NCI-H2196 treated with DMSO at 0.1 percent for 48 hours (cell line): ENCODE results near the gene XCL1.
"Not testable (repeated sequence)": the region's sequence is repeated elsewhere in the genome, so short reads cannot be mapped to it uniquely, and the experiment has no call there.

Experiments used
- DNase-seq: peaks from one replicate; lab custom pipeline; 2025; ENCODE audit not compliant: unreplicated experiment; lab: John Stamatoyannopoulos, UW

The XCL1 gene

DNA sequence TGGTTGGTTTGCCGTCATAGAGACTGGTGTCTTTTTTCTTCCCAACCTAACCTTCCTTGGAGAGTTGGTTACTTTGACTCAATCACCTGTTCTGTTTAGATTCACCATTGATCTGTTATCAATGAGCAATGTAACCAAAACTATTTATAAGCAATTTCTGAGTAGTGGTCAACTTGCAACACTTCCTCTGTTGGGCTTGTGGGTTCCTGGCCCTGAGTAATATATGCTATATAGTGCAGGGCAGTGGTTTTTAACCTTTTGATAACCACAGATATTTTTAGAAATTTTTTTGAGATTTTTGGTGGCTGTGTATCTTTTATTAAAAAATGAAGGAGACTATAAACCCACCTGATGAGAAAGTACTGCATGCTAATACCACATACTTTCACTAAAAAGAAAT is 9.4 kb upstream of the XCL1 start:
- no peak for DNase-seq

DNA sequence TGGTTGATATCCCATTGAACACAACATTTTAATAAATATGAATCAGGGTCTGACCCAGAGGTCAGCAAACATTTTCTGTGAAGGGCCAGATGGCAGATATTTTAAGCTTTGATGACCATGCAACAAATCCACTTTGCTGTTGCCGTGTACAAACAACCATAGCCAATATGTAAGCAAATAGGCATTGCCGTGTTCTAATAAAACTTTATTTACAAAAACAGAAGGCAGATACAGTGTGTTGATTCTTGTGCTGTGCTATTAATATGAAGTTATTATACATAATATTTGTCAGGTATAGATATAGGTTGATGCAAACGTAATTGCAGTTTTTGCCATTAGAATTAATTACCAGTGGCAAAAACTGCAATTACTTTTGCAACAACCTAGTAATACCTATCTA is 8.8 kb upstream of the XCL1 start:
- no peak for DNase-seq

DNA sequence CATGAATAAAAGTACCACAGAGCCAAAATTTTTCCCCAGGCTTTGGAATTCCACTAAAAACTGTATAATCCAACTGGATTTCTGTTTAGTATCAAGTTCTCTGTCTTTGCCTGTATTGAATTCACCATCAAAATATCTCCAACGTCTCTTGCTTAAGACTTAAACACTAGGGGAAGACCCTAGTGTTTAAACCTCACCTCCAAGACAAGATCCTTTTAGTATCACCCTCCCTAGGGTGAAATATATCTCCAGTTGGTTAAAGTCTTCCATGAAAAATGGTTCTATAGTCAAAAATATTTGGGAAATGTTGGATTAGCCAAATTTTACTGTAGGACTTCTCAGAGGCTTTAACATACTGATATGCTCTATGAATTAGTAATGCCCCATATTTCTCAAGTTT is 8.1 kb upstream of the XCL1 start:
- no peak for DNase-seq

DNA sequence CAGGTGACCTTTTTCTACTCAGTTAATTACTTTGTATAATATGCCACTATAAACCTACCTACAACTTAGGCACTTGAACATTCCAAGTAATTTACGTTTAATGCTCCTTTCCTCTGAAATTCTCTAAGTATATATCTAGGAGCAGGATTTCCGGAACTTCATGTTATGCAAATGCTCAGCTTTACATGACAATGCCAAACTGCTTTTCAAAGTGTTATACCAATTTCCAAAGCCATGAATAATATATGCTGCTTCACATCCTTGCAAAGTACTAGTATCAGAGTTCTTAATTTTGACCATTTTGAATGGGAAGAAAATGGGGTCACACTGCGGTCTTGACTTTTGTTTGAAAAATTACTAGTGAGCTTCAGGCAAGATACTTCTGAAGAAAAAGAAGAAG is 5.8 kb upstream of the XCL1 start:
- DNase-seq, result no peak

DNA sequence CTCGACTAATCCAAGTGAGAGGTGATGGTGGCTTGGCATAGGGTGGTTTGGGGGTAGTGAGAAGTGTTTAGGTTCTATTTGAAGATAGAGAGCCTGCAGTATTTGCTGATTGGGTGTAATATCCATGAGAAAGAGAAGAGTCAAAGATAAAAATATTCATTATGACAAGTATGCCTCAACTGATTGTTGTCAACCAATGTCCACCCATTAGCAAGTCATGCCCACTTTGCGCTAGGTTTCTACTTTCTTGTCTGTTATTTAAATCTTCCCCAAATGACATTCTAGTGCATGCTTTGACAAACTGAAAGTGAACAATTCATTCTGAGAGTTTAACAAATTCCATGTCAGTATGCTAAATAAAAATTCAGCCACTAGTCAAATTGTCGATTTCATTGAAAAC is 3.8 kb upstream of the XCL1 start:
- no peak for DNase-seq

DNA sequence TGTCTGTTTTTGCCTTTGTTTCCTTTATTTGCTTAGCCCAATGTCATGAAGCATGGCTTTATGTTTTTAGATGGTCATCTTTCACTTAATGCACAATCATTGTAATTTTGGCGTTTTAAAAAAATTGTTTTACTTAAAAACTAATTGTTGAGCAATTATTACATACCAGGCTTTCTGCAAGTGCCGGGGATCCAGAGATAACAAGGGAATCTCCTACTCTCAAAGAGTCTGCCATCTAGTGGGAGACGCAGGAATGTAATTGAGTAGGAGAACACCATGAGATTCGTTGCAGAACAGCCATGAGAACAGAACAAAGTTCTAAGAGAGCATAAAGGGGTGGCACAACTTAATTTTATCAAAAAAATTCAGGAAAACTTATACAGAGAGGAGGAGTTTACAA is 2.2 kb upstream of the XCL1 start:
- not testable (repeated sequence) for DNase-seq

DNA sequence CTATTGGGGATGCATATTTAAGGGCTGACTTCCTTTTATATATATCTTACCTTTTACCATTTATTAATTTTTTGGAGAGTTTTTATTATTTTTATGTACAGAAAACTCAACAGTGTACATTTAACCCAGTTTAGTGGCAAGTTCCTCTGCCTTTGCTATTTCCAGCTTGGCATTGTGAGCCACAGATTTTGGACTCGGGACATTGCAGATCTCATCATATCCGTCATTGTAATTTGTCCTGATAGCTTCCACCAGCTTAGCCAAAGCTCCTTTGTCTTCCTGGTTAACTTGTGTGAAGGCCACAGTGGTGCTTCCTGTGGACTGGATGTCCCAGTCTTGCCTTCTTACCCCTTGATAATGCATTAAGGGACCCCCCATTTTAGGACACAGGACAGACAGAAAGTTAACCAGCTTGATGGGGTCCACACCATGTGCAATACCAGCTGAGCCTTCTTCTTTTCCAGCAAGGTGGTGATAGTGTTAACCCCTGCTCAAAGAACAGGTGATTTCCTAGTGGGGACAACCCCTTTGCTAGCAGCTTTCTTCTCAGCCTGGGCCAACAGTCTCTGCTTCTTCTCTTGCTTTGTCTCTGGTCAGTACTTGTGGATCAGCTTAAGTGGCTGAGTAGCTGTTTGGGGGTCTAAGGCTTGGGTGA is 2.3 kb downstream of the XCL1 start:
- DNase-seq, result not testable (repeated sequence)

DNA sequence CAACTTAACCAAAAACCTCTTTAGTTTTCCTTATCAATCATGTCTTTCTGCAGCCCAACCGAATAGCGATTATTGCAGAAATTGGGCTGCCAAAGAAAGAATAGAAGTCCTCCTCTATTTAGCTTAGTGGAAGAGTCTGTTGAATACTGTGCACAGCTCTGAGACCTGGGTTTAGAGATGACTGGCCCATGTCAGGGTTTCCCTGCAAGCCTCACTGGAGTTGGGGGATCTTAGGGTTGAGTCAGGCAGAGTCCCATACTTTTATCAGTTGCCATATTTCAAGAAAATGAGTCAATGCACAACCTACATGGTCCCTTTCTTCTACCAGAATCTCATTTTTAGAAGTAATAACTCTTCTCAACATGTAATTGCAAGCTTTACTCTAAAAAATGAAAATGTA is 3.9 kb downstream of the XCL1 start:
- not testable (repeated sequence) for DNase-seq

DNA sequence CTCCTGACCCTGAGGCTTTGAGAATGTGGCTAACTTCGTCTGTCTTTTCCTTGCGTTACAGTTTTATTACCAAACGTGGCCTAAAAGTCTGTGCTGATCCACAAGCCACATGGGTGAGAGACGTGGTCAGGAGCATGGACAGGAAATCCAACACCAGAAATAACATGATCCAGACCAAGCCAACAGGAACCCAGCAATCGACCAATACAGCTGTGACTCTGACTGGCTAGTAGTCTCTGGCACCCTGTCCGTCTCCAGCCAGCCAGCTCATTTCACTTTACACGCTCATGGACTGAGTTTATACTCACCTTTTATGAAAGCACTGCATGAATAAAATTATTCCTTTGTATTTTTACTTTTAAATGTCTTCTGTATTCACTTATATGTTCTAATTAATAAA is 4.6 kb downstream of the XCL1 start:
- DNase-seq, result not testable (repeated sequence)

DNA sequence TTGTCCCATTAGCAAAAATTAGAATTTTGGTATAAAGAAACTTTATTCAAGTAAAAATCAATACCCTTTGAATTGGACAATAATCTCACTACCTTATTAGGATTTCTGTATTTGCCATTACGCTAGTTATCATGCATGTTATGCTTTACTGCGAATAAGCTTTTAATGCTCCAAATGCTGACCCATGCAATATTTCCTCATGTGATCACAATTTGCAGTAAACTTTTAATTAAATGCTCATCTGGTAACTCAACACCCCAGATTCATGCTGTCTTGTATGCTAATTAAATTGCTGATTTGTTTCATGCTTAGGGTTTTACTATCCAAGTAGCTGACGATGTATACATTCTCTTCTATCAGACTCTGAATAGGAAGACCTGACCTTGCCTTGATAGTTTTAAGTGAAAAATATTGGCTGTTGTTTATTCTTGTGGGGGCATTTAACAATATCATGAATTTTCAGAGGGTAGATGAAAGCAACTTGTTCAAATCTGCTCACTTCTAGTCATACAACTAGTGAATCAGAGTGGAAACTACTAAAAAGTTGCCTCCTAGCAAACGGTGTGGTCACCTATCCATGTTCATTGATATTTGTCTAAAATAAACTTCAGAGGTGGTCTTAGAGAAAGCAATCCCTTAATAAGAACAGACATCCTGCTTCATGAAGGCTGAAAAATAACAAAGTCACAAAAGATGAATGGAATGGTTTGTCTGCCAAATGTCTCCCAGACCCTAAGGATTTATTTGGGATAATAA is 5.6 kb downstream of the XCL1 start:
- DNase-seq, result no peak

DNA sequence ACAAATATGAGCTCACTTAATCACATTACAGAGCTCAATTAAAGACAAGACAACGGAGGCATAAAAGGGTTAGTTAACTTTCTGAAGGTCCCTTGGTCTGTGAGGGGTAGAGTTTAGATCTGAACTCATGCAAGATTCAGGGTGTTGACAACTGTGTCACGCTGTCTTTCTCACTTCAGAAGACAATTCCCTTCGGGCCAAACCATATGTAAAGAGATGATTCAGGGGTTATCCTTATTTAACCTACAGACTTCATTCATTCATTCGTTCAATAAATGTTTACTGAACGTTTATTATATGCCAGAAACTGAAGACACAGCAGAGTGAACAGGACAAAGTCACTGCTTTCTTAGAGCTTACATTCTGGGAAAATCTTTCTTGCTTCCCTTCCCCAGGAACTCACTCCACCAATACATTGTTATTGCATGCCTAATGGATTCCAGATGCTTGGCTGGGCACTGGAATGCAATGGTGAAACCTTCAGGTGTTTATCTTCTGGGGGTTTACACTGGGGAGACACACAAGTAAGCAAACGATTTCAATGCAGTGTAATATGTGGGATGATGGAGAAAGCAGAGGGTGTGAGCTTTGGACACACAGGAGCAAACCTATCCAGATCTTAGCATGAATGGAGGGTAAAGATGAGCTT is 6.4 kb downstream of the XCL1 start:
- DNase-seq, result no peak

DNA sequence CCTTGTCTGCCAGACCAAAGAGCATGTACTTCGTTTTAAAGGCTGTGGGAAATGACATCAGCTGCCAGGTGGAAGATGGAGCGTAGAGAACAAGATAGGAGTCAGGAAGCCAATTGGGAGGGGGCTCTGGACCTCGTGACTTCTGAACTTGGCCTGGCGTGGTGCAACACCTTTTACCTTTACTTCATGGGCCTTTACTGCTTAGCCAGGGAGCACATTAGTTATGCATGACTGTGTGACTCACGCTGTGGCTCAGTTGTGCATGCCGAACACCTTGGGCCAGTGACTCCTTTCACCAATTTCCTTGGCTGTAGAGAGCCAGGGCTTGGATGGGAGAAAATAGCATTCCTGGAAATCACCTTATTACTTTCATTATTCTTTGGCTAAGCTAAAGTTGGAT is 7.2 kb downstream of the XCL1 start:
- no peak for DNase-seq

DNA sequence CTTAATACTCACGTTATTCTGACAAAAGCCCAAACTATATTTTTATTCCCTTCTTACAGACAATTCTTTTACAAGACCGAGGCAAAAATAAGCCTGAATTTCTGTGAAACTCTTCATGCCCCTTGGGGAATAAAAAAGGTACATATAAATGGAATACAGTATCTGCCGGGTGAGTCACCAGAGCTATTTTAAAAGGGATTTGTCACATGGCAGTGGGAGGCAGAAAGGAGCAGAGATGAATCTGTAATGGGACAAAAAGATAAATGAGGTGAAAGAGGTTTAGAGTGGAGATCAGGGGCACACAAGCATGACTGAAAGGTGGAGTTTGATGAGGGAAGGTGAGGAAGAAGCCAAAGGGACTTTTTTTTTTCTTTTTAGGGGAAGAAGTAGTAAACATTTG is 8.8 kb downstream of the XCL1 start:
- DNase-seq, result no peak

DNA sequence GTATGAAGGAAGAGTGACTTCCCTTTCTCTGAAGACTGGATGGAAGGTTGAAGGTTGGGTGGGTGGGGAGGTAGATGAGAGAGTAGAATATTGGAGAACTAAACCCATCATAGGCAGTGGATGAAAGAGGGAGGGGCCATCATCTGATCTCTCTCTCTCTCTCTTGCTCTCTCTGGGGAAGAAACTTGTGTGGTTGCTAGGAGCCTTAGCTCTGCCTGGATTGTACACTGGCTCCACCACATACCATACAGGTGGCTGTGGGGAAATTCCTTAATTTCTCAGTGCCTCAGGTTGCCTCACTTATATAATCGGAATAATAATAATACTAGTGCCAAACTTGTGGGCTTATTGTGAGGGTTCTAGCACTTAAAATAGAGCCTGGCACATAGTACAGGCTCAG is 9.5 kb downstream of the XCL1 start:
- no peak for DNase-seq

DNA sequence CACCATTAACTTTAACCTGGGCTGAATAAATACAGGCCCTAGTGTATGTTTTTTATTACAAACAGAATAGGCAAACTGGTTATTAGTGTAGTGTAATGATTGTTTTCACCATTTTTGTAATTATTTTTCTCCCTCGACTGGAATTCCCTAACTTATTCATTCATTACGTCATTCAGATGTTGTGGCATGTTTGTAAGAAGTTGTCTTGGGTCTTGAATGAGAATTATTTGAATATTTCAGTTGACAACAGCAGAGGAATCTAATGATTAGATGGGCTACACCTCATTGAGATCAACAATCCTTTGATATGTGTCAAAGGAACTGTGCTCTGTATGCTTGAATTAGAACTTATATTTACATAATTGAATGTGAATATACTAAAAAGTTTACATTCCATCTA is 12.8 kb downstream of the XCL1 start:
- no peak for DNase-seq

DNA sequence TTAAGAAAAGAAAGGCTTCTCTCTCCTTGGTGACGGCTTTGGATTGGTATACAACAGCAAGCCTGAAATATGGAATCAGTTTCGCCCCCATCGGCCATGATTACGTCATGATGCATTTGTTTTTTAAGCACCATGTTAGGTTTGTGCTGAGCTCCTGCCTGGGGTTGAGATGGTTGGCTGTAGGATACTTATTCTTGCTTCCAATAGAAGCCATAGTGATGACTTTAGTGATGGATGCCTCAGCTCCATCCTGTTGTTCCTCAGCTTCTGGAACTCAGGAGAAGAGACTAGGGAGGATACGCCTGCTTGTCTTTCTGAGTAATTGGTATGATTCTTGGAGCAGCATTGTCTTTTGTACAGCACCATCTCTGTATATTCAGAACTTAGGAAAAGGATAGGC is 14.7 kb downstream of the XCL1 start:
- no peak for DNase-seq

DNA sequence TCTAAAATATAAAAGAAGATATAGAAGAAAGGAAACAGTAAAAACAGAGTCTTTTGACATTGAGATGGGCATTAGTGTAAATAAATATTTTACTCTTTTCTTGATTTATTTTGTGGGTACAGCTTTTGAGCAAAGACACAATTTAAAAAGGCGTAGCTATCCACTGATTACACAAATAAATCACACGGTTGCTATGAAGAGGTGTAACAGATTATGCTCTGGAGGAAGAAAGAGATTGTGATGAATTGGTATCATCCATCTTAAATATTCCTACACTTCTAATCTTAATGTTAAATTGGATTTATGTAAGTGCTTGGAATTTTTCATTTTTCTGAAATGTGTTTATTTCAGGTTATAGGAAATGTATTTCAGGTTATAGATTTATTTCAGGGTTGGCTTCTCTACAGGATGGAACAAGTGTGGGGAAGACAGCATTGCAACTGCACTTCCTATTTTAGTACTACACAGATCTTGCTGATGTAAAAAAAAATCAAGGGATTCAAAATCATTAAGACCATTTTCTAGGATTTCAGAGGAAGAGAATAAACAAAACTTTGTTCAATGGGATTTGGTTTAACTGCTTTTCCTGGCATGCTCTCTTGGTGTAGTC is 15.3 kb downstream of the XCL1 start:
- DNase-seq, result no peak

DNA sequence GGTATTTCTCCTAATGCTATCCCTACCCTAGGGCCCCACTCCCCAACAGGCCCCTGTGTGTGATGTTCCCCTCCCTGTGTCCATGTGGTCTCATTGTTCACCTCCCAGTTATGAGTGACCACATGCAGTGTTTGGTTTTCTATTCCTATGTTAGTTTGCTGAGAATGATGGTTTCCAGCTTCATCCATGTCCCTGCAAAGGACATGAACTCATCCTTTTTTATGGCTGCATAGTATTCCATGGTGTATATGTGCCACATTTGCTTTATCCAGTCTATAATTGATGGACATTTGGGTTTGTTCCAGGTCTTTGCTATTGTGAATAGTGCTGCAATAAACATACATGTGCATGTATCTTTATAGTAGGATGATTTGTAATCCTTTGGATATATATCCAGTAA is 19.0 kb downstream of the XCL1 start:
- not testable (repeated sequence) for DNase-seq

DNA sequence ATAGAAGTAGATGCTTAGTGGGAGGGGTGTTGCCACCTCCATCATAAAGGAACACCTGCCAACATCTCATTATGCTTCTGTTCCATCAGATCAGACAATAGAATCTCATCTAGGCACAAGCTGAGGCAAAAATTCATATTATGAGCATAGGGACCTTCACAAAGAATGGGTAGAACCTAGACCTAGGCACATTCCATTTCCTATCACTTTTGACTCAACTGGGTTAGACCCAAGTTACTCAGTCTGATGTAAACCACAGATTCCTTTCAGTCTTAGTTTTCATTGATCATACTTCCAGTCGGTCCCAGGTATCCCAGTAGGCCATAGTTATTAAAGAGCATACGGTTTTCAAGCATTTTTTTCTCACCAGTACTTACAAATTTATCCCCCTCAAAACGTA is 21.7 kb downstream of the XCL1 start:
- no peak for DNase-seq

DNA sequence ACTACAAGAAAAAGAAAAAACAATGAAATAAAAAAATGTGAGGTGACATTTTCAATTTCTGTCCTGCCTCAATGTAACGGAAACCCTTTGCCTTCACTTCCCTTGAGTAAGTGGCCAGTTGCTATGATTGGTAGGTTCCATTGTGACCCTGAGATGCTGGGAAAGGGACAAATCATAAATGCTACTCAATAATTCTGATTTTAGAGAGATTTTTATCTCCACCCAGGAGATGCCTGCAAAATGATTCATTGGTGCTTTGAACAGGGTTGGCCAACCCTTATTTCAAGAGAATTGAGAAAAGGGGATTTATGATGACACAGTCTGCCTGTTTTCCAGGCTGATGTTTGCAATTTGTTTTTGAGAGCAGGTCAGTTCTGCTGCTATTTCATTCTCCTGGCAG is 22.5 kb downstream of the XCL1 start:
- no peak for DNase-seq

DNA sequence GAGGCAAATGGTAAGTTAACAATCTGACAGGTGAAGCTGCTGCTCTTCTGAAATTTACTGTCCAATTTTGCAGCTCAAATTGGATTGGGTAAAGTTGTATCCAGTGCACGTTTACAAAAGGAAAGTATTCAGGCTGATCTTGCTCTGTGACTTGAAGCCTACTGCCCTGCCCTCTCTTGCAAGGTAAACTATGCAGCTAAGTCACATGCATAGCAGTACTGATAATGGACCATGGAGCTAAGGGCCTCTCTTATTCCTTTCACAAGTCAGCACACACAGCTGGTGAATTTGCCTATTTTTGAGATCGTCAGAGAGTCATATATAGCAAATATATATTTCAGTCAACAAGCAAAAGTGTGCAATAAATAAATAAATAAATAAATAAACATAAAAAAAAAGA is 23.2 kb downstream of the XCL1 start:
- DNase-seq, result no peak

DNA sequence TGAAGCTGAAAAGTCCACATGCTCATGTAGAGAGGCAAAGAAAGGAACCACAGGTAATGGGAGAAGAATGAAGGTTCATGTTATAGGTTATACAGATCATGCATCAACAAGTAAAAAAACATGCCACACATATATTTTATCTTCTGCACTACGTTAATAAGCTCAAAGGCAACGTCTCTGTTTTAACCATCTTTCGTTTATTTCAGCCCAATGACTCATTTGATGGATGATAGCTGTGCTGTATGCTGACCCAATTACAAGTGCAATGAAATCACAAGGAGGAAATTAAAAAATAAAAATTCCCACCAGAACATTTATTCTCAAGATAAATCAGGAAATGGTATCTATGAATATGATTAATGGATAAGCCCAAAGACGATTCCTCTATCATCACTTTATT is 24.6 kb downstream of the XCL1 start:
- DNase-seq, result no peak
